GM12878 (cell line): Measurements from ENCODE around the gene YPEL2. TPM values are rescaled to one million over a fixed set of nuclear protein-coding genes. Genes with fewer than 3 reads are reported as not detected.

ENCODE experiments used
- BHLHE40 ChIP-seq, 2 experiments: fragments of 450-650 bp in 1 of 2; IDR thresholded peaks; 2 replicates each; pipeline ENCODE4 v1.6.1; 2011 to 2017; ENCODE audit warnings: low read depth in 2 of 2, borderline replicate concordance in 1 of 2, improper control_type of control experiment in 1 of 2, low read length in 1 of 2, mild to moderate bottlenecking in 1 of 2
- CEBPB ChIP-seq, 2 experiments: fragments of 150-350 bp in 1 of 2; IDR thresholded peaks; 2 replicates each; pipeline ENCODE4 v1.6.1; 2012 to 2014; ENCODE audit warnings: low read depth in 2 of 2, low read length in 2 of 2, borderline replicate concordance in 1 of 2, inconsistent platforms in 1 of 2
- CHD2 ChIP-seq: IDR thresholded peaks from 2 replicates; pipeline ENCODE4 v1.6.1; 2011; ENCODE audit warnings: low read depth, low read length, improper control_type of control experiment, borderline replicate concordance
- CREB1 ChIP-seq: IDR thresholded peaks from 2 replicates; pipeline ENCODE4 v1.6.1; 2012; ENCODE audit warnings: low read depth, mild to moderate bottlenecking, inconsistent platforms
- DPF2 ChIP-seq: fragments of 450-650 bp; IDR thresholded peaks from 2 replicates; pipeline ENCODE4 v1.6.1; 2017; ENCODE audit warnings: mild to moderate bottlenecking
- EED ChIP-seq: sonication (generic); IDR thresholded peaks from 2 replicates; pipeline ENCODE4 v1.6.1; 2016; ENCODE audit warnings: antibody characterized with exemption, low read depth
- FOXM1 ChIP-seq: IDR thresholded peaks from 2 replicates; pipeline ENCODE4 v1.6.1; 2012; ENCODE audit warnings: low read depth, mild to moderate bottlenecking, inconsistent platforms, low read length, moderate library complexity
- HCFC1 ChIP-seq: fragments of 150-350 bp; IDR thresholded peaks from 2 replicates; pipeline ENCODE4 v1.6.1; 2014; ENCODE audit warnings: low read length
- LARP7 ChIP-seq: fragments of 450-650 bp; IDR thresholded peaks from 2 replicates; pipeline ENCODE4 v1.6.1; 2017; ENCODE audit warnings: mild to moderate bottlenecking
- MTA2 ChIP-seq: fragments of 450-650 bp; IDR thresholded peaks from 2 replicates; pipeline ENCODE4 v1.6.1; 2016; ENCODE audit warnings: low read depth, mild to moderate bottlenecking, moderate library complexity
- NR2F1 ChIP-seq: fragments of 450-650 bp; conservative IDR thresholded peaks from 2 replicates; pipeline ENCODE4 v1.6.1; 2017; ENCODE audit warnings: mild to moderate bottlenecking
- NRF1 ChIP-seq: conservative IDR thresholded peaks from 2 replicates; pipeline ENCODE4 v1.6.1; 2011; ENCODE audit warnings: mild to moderate bottlenecking, low read depth, low read length, improper control_type of control experiment
- RFX5 ChIP-seq: IDR thresholded peaks from 2 replicates; pipeline ENCODE4 v1.6.1; 2011; ENCODE audit warnings: low read depth, low read length, improper control_type of control experiment
- SKIL ChIP-seq: fragments of 450-650 bp; IDR thresholded peaks from 2 replicates; pipeline ENCODE4 v1.6.1; 2017; ENCODE audit warnings: mild to moderate bottlenecking, low read depth, inconsistent platforms; ENCODE audit not compliant: poor library complexity, severe bottlenecking
- SMARCA5 ChIP-seq: fragments of 450-650 bp; IDR thresholded peaks from 2 replicates; pipeline ENCODE4 v1.6.1; 2017; ENCODE audit warnings: mild to moderate bottlenecking
- SUZ12 ChIP-seq: fragments of 200-600 bp; sonication (generic); IDR thresholded peaks from one replicate; pipeline ENCODE4 v1.6.1; 2018; ENCODE audit warnings: antibody characterized with exemption, mild to moderate bottlenecking; ENCODE audit not compliant: unreplicated experiment
- ZSCAN29 ChIP-seq: fragments of 450-650 bp; IDR thresholded peaks from 2 replicates; pipeline ENCODE4 v1.6.1; 2017; ENCODE audit warnings: mild to moderate bottlenecking, moderate library complexity
- polyA plus RNA-seq, 11 experiments: library from polyadenylated mRNA; depleted of rRNA in 4 of 11; unstranded in 6 of 11; stranded (reverse) in 5 of 11; fragments of >200 nt; fragmentation: Nextera tagmentation in 4 of 11; fragmentation: Illumina TruSeq in 1 of 11; extraction: Ambion mirVana in 4 of 11; extraction: Trizol in 1 of 11; gene quantifications; 1 replicate in 1 of 11; 2 replicates in 10 of 11; pipeline versions ENCODE4 v1.2.1 to v1.2.3, GENCODE V29; 2011 to 2016; ENCODE audit warnings: inconsistent platforms in 2 of 11, missing spikeins in 2 of 11, low read depth in 1 of 11
- total RNA-seq, 4 experiments: library from RNA; depleted of rRNA in 3 of 4; stranded (reverse); fragments of >200 nt in 3 of 4; fragmentation: Illumina TruSeq in 1 of 4; extraction: Trizol in 1 of 4; gene quantifications; 2 replicates each; pipeline versions ENCODE4 v1.2.1 to v1.2.3, GENCODE V29; 2013 to 2021
- TF ChIP-seq, protein P1 (sequence below): fragments of 450-650 bp; IDR thresholded peaks from 2 replicates; pipeline ENCODE4 v1.6.1; 2016; ENCODE audit warnings: mild to moderate bottlenecking
- TF ChIP-seq, protein P2 (sequence below): fragments of 450-650 bp; IDR thresholded peaks from 2 replicates; pipeline ENCODE4 v1.6.1; 2016; ENCODE audit warnings: mild to moderate bottlenecking, moderate library complexity, borderline replicate concordance
- TF ChIP-seq, protein P3 (sequence below): fragments of 450-650 bp; IDR thresholded peaks from 2 replicates; pipeline ENCODE4 v1.6.1; 2014; ENCODE audit warnings: mild to moderate bottlenecking
- TF ChIP-seq, protein P4 (sequence below): IDR thresholded peaks from 2 replicates; pipeline ENCODE4 v1.6.1; 2011; ENCODE audit warnings: low read depth, mild to moderate bottlenecking, low read length, moderate library complexity, borderline replicate concordance; ENCODE audit errors: extremely low read depth

YPEL2 gene
- total and polyA plus RNA-seq, 10 of the 15 experiments (the other 5 are each of a cell fraction or from before 2014, with no cell fraction given), result 0.11 to 8.1 (median 0.48) TPM

DNA sequence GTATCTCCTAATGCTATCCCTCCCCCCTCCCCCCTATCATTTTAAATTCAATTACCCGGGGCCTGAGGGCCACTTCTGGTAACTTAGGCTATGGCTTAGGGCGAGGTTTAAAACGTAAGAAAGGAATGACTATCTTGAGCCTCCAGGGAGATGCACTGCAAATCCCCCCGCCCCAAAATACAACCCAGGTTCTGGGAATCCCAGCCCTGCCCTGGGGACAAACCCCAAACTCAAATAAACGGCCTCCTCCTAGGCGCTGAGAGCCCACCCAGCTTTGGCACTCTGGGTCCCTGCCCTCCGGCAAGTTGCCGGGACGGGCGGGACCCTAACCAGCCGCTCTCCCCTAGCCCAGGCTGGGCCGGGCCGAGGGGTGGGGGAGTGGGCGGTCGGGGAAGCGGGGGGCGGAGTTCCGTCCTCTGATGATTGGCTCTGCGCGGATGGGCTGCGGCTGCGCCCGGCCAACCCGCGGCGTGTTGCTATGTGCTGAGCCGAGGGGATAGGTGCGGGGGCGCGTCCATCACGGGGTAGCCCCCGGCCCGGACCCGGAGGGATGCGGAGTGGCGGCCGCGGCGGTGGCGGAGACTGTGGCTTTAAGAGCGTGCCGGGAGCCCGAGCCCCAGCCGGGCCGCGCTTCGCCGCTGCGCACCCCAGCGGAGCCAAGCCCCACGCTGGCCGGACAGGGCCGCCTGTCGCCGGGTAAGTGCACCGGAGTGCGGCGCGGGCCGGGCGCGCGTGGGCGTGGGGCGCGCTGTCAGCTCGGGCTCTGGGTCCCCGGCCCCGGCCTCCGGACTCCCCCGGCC, at the start of gene YPEL2 (continued):
- TF ChIP-seq HCFC1 (no peak), SMARCA5 (peak; percentile 80), MTA2 (no peak), CHD2 (peak; percentile 78; the same call in 1 of the 2 replicates), FOXM1 (no peak), CREB1 (no peak), NRF1 (0 out of 2 replicates have a peak, but pooled peaks have one; percentile 7), LARP7 (peak; percentile 87), BHLHE40 (IDR thresholded peaks at IDR 0.05; ENCODE audit: borderline replicate concordance in 1 of 2, low read depth in 2 of 2, low read length in 1 of 2) (peak in 1 of 2 experiments; percentile 74; a peak in 2 of 4 replicates), SKIL (no peak), RFX5 (peak; percentile 96), EED (no peak), NR2F1 (peak; percentile 34), CEBPB (IDR thresholded peaks at IDR 0.05; ENCODE audit: borderline replicate concordance in 1 of 2, low read depth in 2 of 2, low read length in 2 of 2) (peak in 1 of 2 experiments; percentile 19; a peak in 1 of 4 replicates), SUZ12 (no peak), ZSCAN29 (peak; percentile 67; the same call in 1 of the 2 replicates), DPF2 (peak; percentile 95)
- TF ChIP-seq, protein P1, sequence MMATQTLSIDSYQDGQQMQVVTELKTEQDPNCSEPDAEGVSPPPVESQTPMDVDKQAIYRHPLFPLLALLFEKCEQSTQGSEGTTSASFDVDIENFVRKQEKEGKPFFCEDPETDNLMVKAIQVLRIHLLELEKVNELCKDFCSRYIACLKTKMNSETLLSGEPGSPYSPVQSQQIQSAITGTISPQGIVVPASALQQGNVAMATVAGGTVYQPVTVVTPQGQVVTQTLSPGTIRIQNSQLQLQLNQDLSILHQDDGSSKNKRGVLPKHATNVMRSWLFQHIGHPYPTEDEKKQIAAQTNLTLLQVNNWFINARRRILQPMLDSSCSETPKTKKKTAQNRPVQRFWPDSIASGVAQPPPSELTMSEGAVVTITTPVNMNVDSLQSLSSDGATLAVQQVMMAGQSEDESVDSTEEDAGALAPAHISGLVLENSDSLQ, result peak; percentile 98
- TF ChIP-seq, protein P2, sequence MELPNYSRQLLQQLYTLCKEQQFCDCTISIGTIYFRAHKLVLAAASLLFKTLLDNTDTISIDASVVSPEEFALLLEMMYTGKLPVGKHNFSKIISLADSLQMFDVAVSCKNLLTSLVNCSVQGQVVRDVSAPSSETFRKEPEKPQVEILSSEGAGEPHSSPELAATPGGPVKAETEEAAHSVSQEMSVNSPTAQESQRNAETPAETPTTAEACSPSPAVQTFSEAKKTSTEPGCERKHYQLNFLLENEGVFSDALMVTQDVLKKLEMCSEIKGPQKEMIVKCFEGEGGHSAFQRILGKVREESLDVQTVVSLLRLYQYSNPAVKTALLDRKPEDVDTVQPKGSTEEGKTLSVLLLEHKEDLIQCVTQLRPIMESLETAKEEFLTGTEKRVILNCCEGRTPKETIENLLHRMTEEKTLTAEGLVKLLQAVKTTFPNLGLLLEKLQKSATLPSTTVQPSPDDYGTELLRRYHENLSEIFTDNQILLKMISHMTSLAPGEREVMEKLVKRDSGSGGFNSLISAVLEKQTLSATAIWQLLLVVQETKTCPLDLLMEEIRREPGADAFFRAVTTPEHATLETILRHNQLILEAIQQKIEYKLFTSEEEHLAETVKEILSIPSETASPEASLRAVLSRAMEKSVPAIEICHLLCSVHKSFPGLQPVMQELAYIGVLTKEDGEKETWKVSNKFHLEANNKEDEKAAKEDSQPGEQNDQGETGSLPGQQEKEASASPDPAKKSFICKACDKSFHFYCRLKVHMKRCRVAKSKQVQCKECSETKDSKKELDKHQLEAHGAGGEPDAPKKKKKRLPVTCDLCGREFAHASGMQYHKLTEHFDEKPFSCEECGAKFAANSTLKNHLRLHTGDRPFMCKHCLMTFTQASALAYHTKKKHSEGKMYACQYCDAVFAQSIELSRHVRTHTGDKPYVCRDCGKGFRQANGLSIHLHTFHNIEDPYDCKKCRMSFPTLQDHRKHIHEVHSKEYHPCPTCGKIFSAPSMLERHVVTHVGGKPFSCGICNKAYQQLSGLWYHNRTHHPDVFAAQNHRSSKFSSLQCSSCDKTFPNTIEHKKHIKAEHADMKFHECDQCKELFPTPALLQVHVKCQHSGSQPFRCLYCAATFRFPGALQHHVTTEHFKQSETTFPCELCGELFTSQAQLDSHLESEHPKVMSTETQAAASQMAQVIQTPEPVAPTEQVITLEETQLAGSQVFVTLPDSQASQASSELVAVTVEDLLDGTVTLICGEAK, result no peak
- TF ChIP-seq, protein P3, sequence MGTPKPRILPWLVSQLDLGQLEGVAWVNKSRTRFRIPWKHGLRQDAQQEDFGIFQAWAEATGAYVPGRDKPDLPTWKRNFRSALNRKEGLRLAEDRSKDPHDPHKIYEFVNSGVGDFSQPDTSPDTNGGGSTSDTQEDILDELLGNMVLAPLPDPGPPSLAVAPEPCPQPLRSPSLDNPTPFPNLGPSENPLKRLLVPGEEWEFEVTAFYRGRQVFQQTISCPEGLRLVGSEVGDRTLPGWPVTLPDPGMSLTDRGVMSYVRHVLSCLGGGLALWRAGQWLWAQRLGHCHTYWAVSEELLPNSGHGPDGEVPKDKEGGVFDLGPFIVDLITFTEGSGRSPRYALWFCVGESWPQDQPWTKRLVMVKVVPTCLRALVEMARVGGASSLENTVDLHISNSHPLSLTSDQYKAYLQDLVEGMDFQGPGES, result peak; percentile 59; the same call in 1 of the 2 replicates
- TF ChIP-seq, protein P4, sequence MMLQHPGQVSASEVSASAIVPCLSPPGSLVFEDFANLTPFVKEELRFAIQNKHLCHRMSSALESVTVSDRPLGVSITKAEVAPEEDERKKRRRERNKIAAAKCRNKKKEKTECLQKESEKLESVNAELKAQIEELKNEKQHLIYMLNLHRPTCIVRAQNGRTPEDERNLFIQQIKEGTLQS, result no peak
